GM21825 (cell line): Measurements from ENCODE around the gene ADAD2.

Experiments
- ATAC-seq: cut with Tn5 transposase; IDR thresholded peaks from one replicate; pipeline ENCODE4 v1.9.1; 2021; ENCODE audit warnings: mild to moderate bottlenecking, moderate library complexity; ENCODE audit not compliant: unreplicated experiment

The ADAD2 gene

GRCh38 chr16:84244728-84245127, 53.8 kb downstream of the ADAD2 start:
- no peak for ATAC-seq

DNA sequence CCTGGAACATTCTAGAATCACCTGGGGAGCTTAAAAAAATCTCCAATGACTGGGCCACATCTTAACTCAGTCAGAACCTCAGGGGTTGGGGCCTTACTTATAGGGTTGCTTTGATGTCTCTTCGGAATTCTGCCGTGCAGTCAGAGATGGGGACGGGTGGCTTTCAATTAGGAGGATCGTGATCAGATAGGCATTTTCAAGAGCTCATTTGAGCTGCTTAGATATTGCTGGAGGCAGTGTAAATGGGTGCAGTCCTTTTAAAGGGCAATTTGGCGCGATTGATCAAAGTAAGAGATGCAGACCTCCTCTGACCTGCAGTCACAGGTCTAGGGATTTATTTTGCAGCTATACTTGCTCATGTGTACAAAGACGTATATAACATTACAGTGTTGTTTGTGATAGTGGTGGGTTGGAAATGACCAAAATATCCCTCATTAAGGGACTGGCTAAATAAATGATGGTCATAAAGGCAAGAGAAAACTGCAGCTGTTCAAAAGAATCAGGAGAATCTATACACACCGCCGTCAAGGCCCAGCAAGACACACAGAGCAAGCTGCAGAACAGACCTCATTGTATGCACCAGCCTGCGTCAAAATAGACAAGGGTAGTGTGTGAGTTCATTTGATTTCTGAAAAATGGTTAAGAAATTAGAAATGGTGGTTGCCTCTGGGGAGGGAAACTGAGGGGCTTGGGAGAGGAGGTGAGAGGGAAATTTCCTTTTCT, 55.2 kb downstream of the ADAD2 start:
- ATAC-seq = no peak

DNA sequence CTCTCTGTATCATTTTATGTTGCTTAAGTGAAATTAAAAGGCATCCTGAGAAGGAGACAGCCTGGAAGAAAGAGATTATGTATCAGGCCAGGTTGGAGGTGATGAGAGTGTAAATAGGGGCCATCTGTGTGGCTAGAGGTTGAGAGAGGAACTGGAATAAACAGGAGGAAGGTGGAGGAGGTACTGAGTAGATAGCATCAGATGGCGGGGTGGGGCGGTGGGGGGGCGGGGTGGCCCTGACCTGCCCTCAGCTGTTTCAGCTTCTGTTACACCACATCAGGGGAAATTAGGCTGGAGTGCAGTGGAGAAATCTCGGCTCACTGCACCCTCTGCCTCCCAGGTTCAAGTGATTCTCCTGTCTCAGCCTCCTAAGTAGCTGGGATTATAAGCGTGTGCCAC, 55.7 kb downstream of the ADAD2 start:
- ATAC-seq = no peak
